Stomach (tissue), 9 donors: ENCODE results near the gene FAM222A. TPM values are rescaled to one million over a fixed set of nuclear protein-coding genes. Genes with fewer than 3 reads are reported as not detected.

Source experiments
- DNase-seq, 2 donors: peaks; one replicate each; pipeline versions ENCODE4 v3.0.0 to v3.0.0-alpha.2; 2013 to 2019
- H3K27ac ChIP-seq, 5 donors: fragments of 200-600 bp in 4 of 5; sonication (generic) in 4 of 5; one replicate each; pipeline ENCODE4 v1.5.1; 2013 to 2019; ENCODE audit warnings: mild to moderate bottlenecking in 1 of 5, moderate library complexity in 1 of 5
- H3K27me3 ChIP-seq, 3 donors: fragments of 200-600 bp; sonication (generic); one replicate each; pipeline ENCODE4 v1.5.1; 2017 to 2019; ENCODE audit warnings: mixed run types in 1 of 3
- H3K36me3 ChIP-seq, 4 donors: fragments of 200-600 bp; sonication (generic); 1 replicate in 3 of 4; 2 replicates in 1 of 4; pipeline ENCODE4 v1.5.1; 2016 to 2019
- H3K4me1 ChIP-seq, 4 donors: fragments of 200-600 bp; sonication (generic); one replicate each; pipeline ENCODE4 v1.5.1; 2016 to 2019
- H3K4me3 ChIP-seq, 4 donors: fragments of 200-600 bp; sonication (generic) in 3 of 4; one replicate each; pipeline ENCODE4 v1.5.1; 2016 to 2019; ENCODE audit warnings: mild to moderate bottlenecking in 1 of 4
- H3K9me3 ChIP-seq, 4 donors: fragments of 200-600 bp; sonication (generic); one replicate each; pipeline ENCODE4 v1.5.1; 2016 to 2019
- EP300 ChIP-seq: sonication (generic); formaldehyde crosslinking; IDR thresholded peaks from one replicate; pipeline ENCODE4 v1.6.1; 2017; ENCODE audit warnings: antibody characterized with exemption
- POLR2A ChIP-seq, 4 donors: fragments of 450-650 bp; IDR thresholded peaks; one replicate each; pipeline ENCODE4 v1.6.1; 2016; ENCODE audit warnings: antibody characterized with exemption in 4 of 4, control low read depth in 2 of 4, mild to moderate bottlenecking in 1 of 4, moderate library complexity in 1 of 4
- POLR2AphosphoS5 ChIP-seq, 3 donors: sonication (generic); formaldehyde crosslinking; IDR thresholded peaks; one replicate each; pipeline ENCODE4 v1.6.1; 2016; ENCODE audit warnings: antibody characterized with exemption in 3 of 3
- WGBS, 5 donors: extraction: QIAGEN DNeasy Blood & Tissue Kit in 3 of 5; methylation state at CpG; one replicate each; pipeline versions ENCODE4 v1.1.5 to v1.1.7; 2013 to 2018; 5-methylcytosine and 5-hydroxymethylcytosine counted together
- intact Hi-C: fragments of 100-400 bp; cut with DNase I; formaldehyde crosslinking; loops from one replicate; pipeline ENCODE4 v1.15.1; 2023; ENCODE audit warnings: low total_unique reads
- polyA plus RNA-seq, 3 donors: library from polyadenylated mRNA; stranded (reverse); fragments of 200-250 nt; gene quantifications; one replicate each; pipeline ENCODE4 v1.2.3, GENCODE V29; 2013
- total RNA-seq, 5 donors: library from RNA; depleted of rRNA; stranded (reverse); fragments of >200 nt; gene quantifications; one replicate each; pipeline versions ENCODE4 v1.1.0 to v1.2.3, GENCODE V29; 2014 to 2016
- TF ChIP-seq, protein P1 (sequence below), 7 experiments: fragments of 450-650 bp in 4 of 7; fragments of 200-600 bp in 3 of 7; sonication (generic) in 3 of 7; IDR thresholded peaks; one replicate each; pipeline ENCODE4 v1.5.1; 2016 to 2019; ENCODE audit warnings: antibody characterized with exemption in 7 of 7, control low read depth in 2 of 7, mild to moderate bottlenecking in 1 of 7
- donor health status: healthy with polysubstance abuse.
- donor health status: Bipolar disorder and iron deficiency.
- donor health status: healthy.

FAM222A gene
- total and polyA plus RNA-seq, 8 donors: 1.7 to 19.7 (median 4.5) TPM

- Histone ChIP-seq H3K9me3 (no peaks in the 10 kb centered on the region), H3K4me1 (peaks cover 28 to 75% (median 58%) of the 10 kb centered on the region in 4 donors), H3K27me3 (peaks cover 0 to 69% (median 13%) of the 10 kb centered on the region in 3 donors), H3K4me3 (peak overlapping the region in 1 of 4 donors; percentile 71), H3K36me3 (no peaks in the 10 kb centered on the region), H3K27ac (peak overlapping the region in 4 of 5 donors; percentile 1 to 79 (median 68))
- 69 to 79% (median 74%) methylated on average over 9 of the region's 9 CpGs for WGBS, 5 donors
- no peak for TF ChIP-seq POLR2AphosphoS5 (IDR thresholded peaks at IDR 0.05)
- TF ChIP-seq EP300: no peak
- TF ChIP-seq, protein P1, sequence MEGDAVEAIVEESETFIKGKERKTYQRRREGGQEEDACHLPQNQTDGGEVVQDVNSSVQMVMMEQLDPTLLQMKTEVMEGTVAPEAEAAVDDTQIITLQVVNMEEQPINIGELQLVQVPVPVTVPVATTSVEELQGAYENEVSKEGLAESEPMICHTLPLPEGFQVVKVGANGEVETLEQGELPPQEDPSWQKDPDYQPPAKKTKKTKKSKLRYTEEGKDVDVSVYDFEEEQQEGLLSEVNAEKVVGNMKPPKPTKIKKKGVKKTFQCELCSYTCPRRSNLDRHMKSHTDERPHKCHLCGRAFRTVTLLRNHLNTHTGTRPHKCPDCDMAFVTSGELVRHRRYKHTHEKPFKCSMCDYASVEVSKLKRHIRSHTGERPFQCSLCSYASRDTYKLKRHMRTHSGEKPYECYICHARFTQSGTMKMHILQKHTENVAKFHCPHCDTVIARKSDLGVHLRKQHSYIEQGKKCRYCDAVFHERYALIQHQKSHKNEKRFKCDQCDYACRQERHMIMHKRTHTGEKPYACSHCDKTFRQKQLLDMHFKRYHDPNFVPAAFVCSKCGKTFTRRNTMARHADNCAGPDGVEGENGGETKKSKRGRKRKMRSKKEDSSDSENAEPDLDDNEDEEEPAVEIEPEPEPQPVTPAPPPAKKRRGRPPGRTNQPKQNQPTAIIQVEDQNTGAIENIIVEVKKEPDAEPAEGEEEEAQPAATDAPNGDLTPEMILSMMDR (IDR thresholded peaks at IDR 0.05): no peak
- no peak for TF ChIP-seq POLR2A (IDR thresholded peaks at IDR 0.05)
- intact Hi-C loops: no loop called here
- DNase-seq: no peak
These were observed 2.5 kb downstream of the FAM222A start for GRCh38 chr12:109716092-109716479.

DNA sequence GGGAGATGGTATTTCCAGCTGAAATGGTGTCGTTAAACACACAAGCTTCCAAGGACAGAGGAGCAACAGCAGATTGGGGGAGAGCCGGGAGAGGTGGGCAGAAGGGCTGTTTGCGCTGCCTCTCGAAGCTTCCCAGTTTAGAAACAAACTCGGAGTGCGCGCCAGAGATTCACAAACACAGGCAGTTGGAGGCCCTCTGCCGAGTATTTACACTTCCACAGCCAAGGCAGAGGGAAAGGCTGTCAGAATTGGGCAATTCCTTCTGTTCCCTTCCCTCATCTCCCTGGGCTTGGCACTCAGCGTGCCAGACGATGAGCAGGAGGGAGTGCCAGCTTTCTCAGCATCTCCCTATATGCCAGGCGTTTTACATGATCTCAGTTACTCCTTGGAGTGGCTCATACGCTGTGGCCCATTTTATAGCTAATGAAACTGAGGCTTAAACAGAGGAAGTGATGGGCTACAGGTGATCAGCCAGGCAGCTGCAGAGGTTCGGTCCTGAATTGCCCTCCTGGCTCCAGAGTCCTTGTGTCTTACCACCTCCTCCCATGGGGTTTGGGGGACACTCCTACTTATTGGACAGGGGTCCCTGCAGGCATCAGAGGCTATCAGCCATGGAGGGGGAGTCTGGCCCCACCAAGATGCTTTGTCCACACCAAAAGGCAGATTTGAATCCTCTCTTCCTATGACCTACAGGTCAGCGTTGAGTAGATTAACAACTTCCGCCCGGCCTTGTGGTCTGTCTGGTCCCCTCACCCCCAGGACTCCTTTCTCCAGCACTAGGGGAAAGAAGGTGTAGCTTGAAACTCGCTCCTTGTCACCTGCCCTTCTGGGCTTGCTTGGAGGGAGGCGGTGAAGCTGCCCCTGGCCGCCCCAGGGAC is 3.1 kb downstream of the FAM222A start:
- 59 to 80% (median 74%) methylated on average over 19 of the region's 19 CpGs for WGBS, 5 donors
- peaks cover 28 to 74% (median 59%) of the 10 kb centered on the region in 4 donors for H3K4me1 ChIP-seq
- intact Hi-C loops: no loop called here
- H3K27ac ChIP-seq: peak overlapping the region in 4 of 5 donors; percentile 1 to 79 (median 68)
- peak in 1 of 2 donors; percentile 63 for DNase-seq
- H3K27me3 ChIP-seq: peaks cover 0 to 62% (median 12%) of the 10 kb centered on the region in 3 donors
- TF ChIP-seq POLR2AphosphoS5 (IDR thresholded peaks at IDR 0.05): peak; percentile 26 to 30 (median 30)
- TF ChIP-seq POLR2A (IDR thresholded peaks at IDR 0.05): no peak
- H3K9me3 ChIP-seq: no peaks in the 10 kb centered on the region
- no peaks in the 10 kb centered on the region for H3K36me3 ChIP-seq
- peak overlapping the region in 1 of 4 donors; percentile 71 for H3K4me3 ChIP-seq

DNA sequence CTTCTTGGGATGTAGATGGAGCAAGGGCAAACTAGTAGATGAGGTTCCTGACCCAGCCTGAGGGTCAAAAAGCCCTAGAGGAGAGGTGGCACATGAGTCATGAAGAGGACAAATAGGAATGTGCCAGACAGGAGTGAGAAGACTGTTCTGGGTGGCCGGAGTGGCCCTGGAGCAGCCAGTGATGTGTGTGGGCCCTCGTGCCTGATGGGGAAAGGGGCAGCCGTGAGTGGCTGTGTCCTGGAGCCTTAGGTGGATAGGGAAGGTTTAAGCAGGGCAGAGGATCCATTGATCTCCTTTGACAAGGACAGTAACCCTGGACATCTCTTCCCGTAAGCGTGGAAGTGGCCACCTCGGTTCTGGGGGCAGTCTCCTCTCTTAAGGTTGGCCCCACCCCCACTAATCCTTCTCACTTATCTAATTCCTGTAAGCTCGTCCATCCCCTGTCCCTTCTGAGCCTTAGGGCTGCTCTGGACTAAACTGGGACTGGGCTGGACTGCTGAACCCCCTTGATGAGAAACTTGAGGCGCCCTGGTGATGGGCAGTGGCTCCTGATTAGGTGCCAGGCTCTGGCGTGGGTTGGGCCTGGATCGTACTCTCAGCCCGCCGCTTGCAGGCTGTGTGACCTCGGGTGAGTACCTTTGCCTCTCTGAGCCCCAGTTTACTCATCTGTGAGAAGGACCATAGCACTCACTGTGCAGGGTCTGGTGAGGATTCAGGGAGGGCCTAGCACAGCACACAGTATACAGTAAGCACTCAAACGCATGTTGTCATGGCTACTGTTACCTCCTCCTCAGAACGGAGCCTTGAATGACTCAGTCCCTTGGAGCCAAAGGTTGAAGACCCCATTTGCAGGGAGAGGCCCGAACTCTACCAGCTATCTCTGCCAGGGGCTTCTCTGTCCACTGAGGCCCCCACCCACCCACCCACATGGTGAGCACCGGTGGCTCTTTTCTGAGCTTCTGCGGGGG is 4.0 kb downstream of the FAM222A start:
- intact Hi-C loops: no loop called here
- no peak for TF ChIP-seq POLR2A (IDR thresholded peaks at IDR 0.05)
- no peak for TF ChIP-seq POLR2AphosphoS5 (IDR thresholded peaks at IDR 0.05)
- TF ChIP-seq, protein P1 (IDR thresholded peaks at IDR 0.05): no peak
- no peak for TF ChIP-seq EP300
- H3K9me3 ChIP-seq: no peaks in the 10 kb centered on the region
- no peak overlapping the region for H3K4me3 ChIP-seq
- H3K4me1 ChIP-seq: peaks cover 27 to 74% (median 58%) of the 10 kb centered on the region in 4 donors
- DNase-seq: no peak
- peak overlapping the region in 1 of 5 donors; percentile 79 for H3K27ac ChIP-seq
- WGBS, 5 donors: 76 to 94% (median 77%) methylated on average over 7 to 18 of the region's 18 CpGs
- H3K36me3 ChIP-seq: no peaks in the 10 kb centered on the region
- peaks cover 0 to 53% (median 4%) of the 10 kb centered on the region in 3 donors for H3K27me3 ChIP-seq

- Histone ChIP-seq H3K4me3 (no peak overlapping the region), H3K27ac (peak overlapping the region in 1 of 5 donors; percentile 69), H3K27me3 (peaks cover 0 to 50% (median 4%) of the 10 kb centered on the region in 3 donors), H3K36me3 (no peaks in the 10 kb centered on the region), H3K4me1 (peaks cover 34 to 74% (median 58%) of the 10 kb centered on the region in 4 donors), H3K9me3 (no peaks in the 10 kb centered on the region)
- TF ChIP-seq POLR2A (IDR thresholded peaks at IDR 0.05) (no peak), POLR2AphosphoS5 (IDR thresholded peaks at IDR 0.05) (no peak), EP300 (no peak)
- TF ChIP-seq, protein P1 (IDR thresholded peaks at IDR 0.05): no peak
- WGBS, 5 donors: 13 to 36% (median 23%) methylated on average over 29 to 33 of the region's 33 CpGs
- intact Hi-C loops: no loop called here
- peak in 1 of 2 donors; percentile 54 for DNase-seq
These were observed 4.8 kb downstream of the FAM222A start for GRCh38 chr12:109718390-109718789.
